HS-27A (cell line): ENCODE results near the gene SPATA17.
"Not testable (repeated sequence)": the region's sequence is repeated elsewhere in the genome, so short reads cannot be mapped to it uniquely, and the experiment has no call there.

Experiments used
- DNase-seq: peaks from one replicate; pipeline ENCODE4 v3.0.0-alpha.2; 2012; ENCODE audit warnings: low read depth, missing footprints

The SPATA17 gene

DNA sequence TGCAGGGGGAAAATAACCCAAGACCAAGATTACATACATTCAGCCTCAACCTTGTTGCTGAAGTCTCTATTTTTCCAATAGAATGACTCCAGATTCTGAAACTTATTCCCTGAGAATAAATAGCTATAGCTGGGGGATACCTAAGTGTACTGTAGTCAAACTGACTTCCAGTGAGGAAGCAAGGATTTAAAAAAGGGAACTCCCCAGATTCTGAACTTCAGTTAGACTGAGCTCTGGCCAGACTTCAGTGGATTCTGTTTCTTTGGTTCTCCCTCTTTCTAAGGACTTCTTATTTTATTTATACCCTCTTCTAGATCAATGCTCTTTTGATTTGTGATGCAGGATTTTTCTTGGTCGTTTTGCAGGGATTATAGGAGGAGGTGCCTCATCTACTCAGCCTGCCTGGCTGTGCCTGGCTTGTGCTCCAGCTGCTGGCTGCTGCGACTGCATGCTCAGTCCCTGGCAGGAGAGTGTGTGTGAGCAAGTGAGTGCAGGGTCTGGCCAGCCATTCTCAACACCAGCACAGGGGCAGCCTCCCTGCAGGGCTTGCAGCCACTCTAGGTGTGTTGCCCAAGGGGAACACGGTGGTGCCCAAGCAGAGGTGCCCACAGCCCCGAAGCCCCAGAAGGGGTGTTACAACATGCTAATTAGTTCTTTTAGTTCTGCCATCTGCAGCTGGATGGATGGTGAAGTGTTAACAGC, 43.0 kb downstream of the SPATA17 start:
- no peak for DNase-seq

DNA sequence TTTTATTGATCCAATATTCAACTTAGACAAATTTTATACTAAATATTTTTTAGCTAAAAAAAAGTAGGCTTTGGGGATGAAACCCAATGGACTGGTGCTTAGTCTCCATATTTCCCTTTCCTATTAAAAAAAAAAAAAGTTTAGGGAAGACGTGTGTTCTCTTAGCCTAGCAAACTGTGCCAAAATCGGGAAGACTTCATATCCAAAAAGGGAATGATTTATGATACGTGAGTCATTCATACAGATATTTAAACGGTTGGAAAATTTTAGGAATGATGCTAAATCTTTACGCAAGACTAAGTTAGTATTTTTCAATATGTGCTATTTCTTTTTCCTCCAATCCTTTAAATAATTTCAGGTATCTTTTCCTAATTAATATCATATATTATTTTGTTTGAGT, 50.7 kb downstream of the SPATA17 start:
- no peak for DNase-seq

GRCh38 chr1:217687511-217687910, 56.4 kb downstream of the SPATA17 start:
- no peak for DNase-seq

DNA sequence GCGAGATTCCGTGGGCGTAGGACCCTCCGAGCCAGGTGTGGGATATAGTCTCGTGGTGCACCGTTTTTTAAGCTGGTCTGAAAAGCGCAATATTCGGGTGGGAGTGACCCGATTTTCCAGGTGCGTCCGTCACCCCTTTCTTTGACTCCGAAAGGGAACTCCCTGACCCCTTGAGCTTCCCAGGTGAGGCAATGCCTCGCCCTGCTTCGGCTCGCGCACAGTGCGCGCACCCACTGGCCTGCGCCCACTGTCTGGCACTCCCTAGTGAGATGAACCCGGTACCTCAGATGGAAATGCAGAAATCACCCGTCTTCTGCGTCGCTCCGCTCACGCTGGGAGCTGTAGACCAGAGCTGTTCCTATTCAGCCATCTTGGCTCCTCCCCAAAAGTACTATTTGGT, 65.0 kb downstream of the SPATA17 start:
- DNase-seq = not testable (repeated sequence)

DNA sequence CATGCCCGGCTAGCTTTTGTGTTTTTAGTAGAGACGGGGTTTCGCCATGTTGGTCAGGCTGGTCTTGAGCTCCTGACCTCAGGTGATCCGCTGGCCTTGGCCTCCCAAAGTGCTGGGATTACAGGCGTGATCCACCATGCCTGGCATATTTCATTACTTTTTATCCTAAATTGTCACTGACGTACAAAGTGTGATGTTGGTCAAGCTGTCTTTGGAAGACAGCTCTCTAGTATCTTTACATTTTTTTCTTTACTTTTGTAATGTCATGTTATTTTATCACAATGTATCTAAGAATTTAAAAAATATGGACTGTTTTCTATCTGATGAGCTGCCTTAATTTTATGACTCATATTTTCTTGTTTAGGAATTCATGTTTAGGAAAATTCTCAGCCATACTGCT, 72.2 kb downstream of the SPATA17 start:
- no peak for DNase-seq

DNA sequence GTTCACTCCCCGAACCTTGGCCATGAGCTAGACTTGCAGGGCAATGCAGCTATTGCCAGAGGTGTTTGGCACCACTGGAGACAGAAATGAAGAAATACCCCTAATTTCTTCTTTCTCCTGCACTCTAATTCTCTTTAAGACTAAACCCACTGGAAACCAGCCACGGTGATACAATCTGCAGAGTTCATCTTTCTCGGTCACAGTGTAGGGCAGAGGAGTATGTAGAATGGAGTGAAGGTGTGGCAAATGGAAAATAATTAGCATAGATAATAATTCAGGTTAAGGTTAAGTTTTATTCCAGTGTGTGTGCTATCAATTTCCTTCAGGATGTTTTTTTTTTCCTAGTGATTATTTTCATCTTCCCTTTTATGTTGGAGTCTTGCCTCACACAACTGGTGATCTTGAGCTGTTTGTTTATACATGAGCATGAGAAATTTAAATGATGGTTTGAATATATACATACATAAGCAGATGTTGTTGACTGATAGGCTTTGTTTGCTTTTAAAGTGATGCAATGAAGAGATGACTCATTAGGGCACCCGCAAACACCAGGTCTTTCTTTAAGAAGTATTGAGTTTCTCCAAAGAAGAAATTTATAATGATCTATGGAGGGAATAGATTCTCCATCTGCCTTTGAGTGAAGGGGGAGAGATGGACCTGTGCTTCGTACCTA, 81.9 kb downstream of the SPATA17 start:
- no peak for DNase-seq

GRCh38 chr1:217715681-217716080, 84.5 kb downstream of the SPATA17 start:
- no peak for DNase-seq

GRCh38 chr1:217717959-217718358, 86.8 kb downstream of the SPATA17 start:
- DNase-seq = no peak

DNA sequence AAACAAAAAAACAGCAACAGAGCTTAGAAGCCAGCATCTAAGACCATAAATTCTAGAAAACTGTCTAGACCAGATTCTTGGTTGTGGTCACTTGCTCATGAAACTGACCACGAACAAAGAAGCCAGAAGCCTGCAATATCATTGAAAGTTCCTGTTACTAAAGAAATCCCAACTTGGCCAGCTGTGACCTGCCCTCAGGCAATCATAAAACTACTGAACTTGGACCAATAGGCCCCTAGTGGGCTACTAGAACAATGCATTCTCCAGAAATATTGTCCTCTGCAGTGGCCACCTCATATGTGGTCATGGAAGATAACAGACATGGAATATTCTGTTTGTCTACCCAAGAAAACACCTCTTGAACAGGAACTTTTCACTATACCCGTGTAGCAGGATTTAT, 87.7 kb downstream of the SPATA17 start:
- no peak for DNase-seq

DNA sequence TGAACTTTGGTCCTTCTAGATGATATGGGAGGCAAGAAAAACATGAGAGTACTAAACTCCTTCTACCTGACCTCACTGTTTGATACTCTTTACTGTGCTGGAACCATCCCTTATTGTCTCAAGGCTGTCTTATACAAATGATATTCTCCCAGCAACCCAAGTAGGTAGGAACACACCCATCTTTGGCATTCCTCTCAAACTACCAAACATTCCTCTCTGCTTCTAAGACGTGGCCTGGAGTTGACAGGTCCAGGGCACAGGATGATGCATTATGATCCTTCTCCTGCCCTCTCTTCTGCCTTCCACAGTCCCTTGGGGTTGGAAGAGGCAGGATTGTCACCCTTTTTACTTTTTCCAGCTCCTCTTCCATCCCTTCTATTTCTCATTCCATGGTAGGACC, 90.5 kb downstream of the SPATA17 start:
- DNase-seq = no peak

GRCh38 chr1:217734973-217735372, 103.8 kb downstream of the SPATA17 start:
- no peak for DNase-seq

DNA sequence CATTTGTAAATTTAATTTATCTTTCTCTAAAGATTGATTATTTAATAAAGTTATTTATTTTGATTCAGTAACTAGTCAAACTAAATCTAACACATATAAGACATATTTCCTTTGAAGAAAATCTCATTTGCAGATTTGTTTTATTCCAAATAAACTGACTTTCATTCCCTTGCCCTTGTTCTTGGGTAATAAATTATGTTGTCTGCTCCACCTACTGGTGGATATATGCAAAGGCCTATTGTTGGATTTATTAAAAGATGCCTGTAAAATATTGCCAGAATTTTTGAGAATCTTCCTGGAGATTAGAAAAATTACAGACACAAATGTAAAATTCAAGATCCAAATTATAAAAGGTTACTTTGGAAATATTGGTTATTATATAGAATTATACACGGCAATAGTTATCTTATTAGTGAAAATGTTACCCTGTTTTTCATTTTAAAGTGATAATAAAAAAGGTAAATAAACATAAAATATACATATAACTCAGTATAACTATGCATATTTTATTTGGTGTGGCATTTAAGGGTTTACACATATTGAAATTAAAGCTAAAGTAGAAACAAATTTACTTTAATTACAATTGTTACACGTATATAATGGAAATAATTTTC, 116.1 kb downstream of the SPATA17 start:
- no peak for DNase-seq

DNA sequence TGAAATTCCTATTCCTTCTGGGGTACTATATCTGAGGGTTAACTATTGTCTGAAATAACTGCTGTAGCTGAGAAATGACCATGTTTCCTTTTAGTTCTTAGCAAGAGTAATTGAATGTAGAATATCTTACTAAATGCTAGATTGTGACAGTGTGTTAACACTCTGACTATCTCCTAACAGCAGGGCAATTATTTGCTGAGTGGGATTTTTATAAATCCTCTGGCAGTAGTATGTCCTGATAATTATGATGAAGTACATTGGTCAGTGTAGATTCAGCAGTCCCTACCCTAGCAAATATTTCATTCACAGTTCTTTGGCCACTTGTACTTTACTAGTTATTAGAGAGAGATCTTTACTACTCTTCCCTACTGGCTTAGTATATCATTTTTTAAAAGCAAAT, 138.6 kb downstream of the SPATA17 start:
- DNase-seq = no peak

GRCh38 chr1:217770918-217771317, 139.8 kb downstream of the SPATA17 start:
- no peak for DNase-seq

GRCh38 chr1:217776693-217777092, 145.5 kb downstream of the SPATA17 start:
- no peak for DNase-seq

GRCh38 chr1:217781056-217781455, 149.9 kb downstream of the SPATA17 start:
- DNase-seq = no peak

DNA sequence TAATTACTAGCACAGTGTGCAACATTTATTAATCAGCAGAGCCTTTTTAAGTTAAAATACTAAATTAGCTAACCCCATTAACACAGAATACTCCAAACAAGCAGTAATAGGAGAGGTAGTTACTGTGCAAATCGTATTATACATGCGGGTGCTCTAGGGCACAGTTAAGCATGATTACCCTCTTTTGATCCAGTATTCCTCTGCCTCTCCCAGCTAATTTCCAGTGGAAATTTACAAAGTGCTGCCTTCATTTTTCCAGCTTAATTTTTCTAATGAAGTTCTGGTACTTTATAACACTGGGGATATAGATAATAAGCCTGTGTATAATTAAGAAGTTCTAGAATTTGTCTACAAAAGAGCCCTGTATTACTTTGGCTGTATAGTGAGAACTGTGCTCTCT, 159.9 kb downstream of the SPATA17 start:
- DNase-seq = no peak

- no peak for DNase-seq
These were observed 174.6 kb downstream of the SPATA17 start for GRCh38 chr1:217805792-217806191.

DNA sequence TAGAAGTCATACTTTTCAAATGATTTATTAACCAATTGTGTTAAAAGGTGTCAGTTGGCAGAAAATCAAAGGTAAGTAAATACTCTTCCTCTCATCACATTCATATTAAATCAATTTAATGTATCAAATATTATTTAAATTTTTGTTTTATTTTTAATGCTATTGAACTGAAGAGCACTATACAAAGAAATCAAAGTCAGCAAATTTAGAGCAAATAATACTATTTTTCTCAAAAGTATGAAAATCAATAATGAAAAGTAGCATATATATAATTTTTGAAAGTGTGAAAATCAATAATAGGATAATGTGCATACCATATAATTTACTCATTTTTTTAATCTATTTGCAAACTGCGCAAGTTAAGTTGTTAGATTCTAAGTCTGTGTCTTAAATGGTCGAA, 181.0 kb downstream of the SPATA17 start:
- no peak for DNase-seq

GRCh38 chr1:217813031-217813430, 181.9 kb downstream of the SPATA17 start:
- DNase-seq = no peak

DNA sequence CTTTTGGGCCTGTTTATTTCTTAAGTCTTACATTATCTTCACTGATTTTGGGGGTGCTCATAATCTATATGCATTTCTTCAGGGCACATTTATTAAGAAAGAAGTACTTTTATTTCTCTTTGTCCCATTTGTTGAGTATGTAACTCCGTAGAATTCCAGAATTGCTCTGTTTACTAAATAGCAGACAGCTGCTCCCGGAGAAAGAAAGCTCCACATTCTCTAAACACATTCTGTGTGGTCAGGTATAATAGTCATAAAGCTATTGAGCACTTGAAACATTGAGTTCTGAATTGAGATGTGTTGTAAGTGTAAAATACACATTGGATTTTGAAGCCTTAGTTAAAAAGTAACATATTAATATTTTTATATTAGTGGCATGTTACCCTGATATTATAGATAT, 206.5 kb downstream of the SPATA17 start:
- DNase-seq = no peak

DNA sequence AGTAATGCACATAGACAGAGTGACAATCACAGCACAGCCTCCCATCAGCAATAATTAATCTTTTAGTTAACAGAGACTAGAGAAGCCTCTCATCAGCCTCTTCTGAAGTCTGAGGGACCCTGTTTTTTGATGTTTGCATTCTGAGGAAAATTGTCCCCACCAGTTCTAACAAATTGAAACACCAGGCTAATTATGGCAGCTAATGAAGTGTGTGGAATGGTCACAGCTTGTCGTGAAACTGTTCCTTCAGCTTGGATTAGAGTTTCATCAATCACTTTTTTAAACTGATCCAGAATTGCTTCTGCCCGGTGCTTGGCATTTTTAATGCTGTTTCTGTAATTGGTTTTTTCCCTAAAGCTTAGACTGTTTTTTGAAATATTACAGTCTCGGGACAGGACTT, 208.0 kb downstream of the SPATA17 start:
- DNase-seq = no peak

- DNase-seq = no peak
These were observed 215.6 kb downstream of the SPATA17 start for GRCh38 chr1:217846733-217847132.

GRCh38 chr1:217847643-217848042, 216.5 kb downstream of the SPATA17 start:
- DNase-seq = no peak
